NCI-H1092 (cell line): Measurements from ENCODE around the gene ABCC1.
"Not testable (repeated sequence)": the region's sequence is repeated elsewhere in the genome, so short reads cannot be mapped to it uniquely, and the experiment has no call there.

ENCODE experiments used
- DNase-seq: peaks from one replicate; lab custom pipeline; 2025; lab: John Stamatoyannopoulos, UW

ABCC1 gene

GRCh38 chr16:16189842-16190241 lies 240.4 kb downstream of the ABCC1 start:
- DNase-seq, result no peak

DNA sequence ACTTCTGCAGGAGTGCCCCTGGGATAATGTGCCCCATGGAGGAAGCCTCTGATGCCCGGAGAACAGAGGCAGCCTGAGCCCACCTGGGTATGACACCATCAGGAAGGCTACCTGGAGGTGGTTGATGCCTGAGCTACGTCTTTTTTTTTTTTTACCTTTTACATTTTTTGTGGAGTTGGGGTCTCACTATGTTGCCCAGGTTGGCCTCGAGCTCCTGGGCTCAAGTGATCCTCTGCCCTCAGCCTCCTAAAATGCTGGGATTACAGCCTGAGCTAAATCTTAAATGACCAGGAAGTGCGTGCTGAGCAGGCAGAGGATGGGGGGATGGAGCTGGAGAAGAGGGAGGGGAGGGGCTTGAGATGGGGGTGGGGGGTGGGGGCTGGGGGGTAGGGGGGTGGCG lies 241.1 kb downstream of the ABCC1 start:
- no peak for DNase-seq

DNA sequence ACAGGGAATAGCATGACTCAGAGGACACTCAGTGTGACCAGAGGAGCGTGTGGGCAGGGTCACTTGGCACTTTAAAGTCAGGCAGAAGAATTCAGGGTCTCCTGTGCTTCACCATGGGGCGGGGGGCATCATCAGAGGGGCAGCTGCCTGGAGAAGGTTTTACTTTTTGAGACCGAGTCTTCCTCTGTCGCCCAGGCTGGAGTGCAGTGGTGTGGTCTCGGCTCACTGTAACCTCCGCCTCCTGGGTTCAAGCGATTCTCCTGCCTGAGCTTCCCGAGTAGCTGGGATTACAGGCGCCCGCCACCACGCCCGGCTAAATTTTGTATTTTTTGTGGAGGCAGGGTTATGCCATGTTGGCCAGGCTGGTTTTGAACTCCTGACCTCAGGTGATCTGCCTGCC lies 241.6 kb downstream of the ABCC1 start:
- DNase-seq, result not testable (repeated sequence)

- DNase-seq, result no peak
Measured at GRCh38 chr16:16191493-16192167, 242.2 kb downstream of the ABCC1 start.
